ENCODE results near the gene CAPG. TPM values are rescaled to one million over a fixed set of nuclear protein-coding genes. Genes with fewer than 3 reads are reported as not detected.
A peak's percentile ranks its signal among the peaks of the same experiment; 100 is the strongest.

CAPG gene
- total and polyA plus RNA-seq, 9 of the 15 experiments (the other 6 are each of a cell fraction or from before 2014, with no cell fraction given): 10.6 to 90.4 (median 56.0) TPM

- Histone ChIP-seq H3K36me3 (ENCODE audit: control insufficient read depth, insufficient read depth, low read length) (no peaks in the 10 kb centered on the region), H3K27ac (ENCODE audit: extremely low read depth, low read depth, low read length) (no peak overlapping the region), H4K20me1 (replicated peaks; ENCODE audit: control insufficient read depth, insufficient read depth, low read length) (no peaks in the 10 kb centered on the region), H3K4me2 (ENCODE audit: insufficient read depth, low read length) (no peak overlapping the region), H3K4me1 (replicated peaks in 1 of 2; ENCODE audit: control insufficient read depth in 2 of 2, insufficient read depth in 2 of 2, low read length in 2 of 2) (peaks cover 52 to 57% of the 10 kb centered on the region in 2 experiments), H3K9me3 (replicated peaks; ENCODE audit: control insufficient read depth, insufficient read depth, low read depth, low read length) (no peaks in the 10 kb centered on the region), H3K9me1 (ENCODE audit: control insufficient read depth, insufficient read depth, low read length) (no peaks in the 10 kb centered on the region), H3K9ac (ENCODE audit: insufficient read depth in 1 of 2, low read depth in 2 of 2, low read length in 2 of 2) (peak overlapping the region in 1 of 2 experiments; percentile 74; a peak in 1 of 4 replicates), H3K4me3 (no peak overlapping the region), H3K27me3 (ENCODE audit: control insufficient read depth in 2 of 2, insufficient read depth in 2 of 2, low read length in 2 of 2) (no peaks in the 10 kb centered on the region), H3K79me2 (ENCODE audit: control insufficient read depth, insufficient read depth, low read length) (peaks cover 9% of the 10 kb centered on the region; the same call in 2 of the 3 replicates), H2AFZ (ENCODE audit: low read depth, low read length) (no peak overlapping the region)
- no TSS peak for BruUV-seq (replicated peaks)
- ATAC-seq (no peak), DNase-seq (ENCODE audit: extremely low read depth in 1 of 4, low spot score in 3 of 4) (no peak), FAIRE-seq (no peak)
- TF ChIP-seq PYGO2 (tag; IDR thresholded peaks at IDR 0.05): no peak
- no peak for TF ChIP-seq ZNF561 (CRISPR knock-in tag; conservative IDR thresholded peaks at IDR 0.05)
- no peak for TF ChIP-seq GTF2E2 (tag; IDR thresholded peaks at IDR 0.05)
- TF ChIP-seq LARP7 (IDR thresholded peaks at IDR 0.05): no peak
- no peak for TF ChIP-seq ZNF124 (CRISPR knock-in tag; IDR thresholded peaks at IDR 0.05)
- no peak for TF ChIP-seq CXXC5 (CRISPR knock-in tag; IDR thresholded peaks at IDR 0.05)
- no peak for TF ChIP-seq EP400 (IDR thresholded peaks at IDR 0.05)
- TF ChIP-seq DACH1 (IDR thresholded peaks at IDR 0.05; ENCODE audit: partially characterized antibody): no peak
- TF ChIP-seq POLR2H (tag; IDR thresholded peaks at IDR 0.05; ENCODE audit: low read depth): no peak
- TF ChIP-seq NKRF (IDR thresholded peaks at IDR 0.05; ENCODE audit: borderline replicate concordance): no peak
- no peak for TF ChIP-seq ZNF830 (CRISPR knock-in tag; IDR thresholded peaks at IDR 0.05)
- no peak for TF ChIP-seq CCAR2 (IDR thresholded peaks at IDR 0.05; ENCODE audit: low read depth, low read length)
- TF ChIP-seq CEBPZ (IDR thresholded peaks at IDR 0.05; ENCODE audit: borderline replicate concordance, low read depth, low read length): no peak
- no peak for TF ChIP-seq SRF (CRISPR knock-in tag; IDR thresholded peaks at IDR 0.05)
- CTCF ChIA-PET (ENCODE audit: low intra/inter-chr PET ratio): no interaction called here
- intact Hi-C loops (cut with micrococcal nuclease) (no loop called here), in situ Hi-C loops (cut with MboI) (no loop called here)
- POLR2A ChIA-PET: interaction anchor here (0.6 to 63.9 kb wide), 2 partner anchors 120 to 347 kb away, joined by 3 to 1576 read pairs; partner anchors contain the start of gene MAT2A
- WGBS (ENCODE audit: insufficient coverage, low coverage, missing lambda C conversion rate): 83% methylated on average over 3 of the region's 3 CpGs
Observed at GRCh38 chr2:85425588-85425987, 15.4 kb upstream of the CAPG start.
